Measurements from ENCODE around the gene ASB8. TPM values are rescaled to one million over a fixed set of nuclear protein-coding genes. Genes with fewer than 3 reads are reported as not detected.
A peak's percentile ranks its signal among the peaks of the same experiment; 100 is the strongest.

Gene ASB8
- total and polyA plus RNA-seq, 9 of the 15 experiments (the other 6 are each of a cell fraction or from before 2014, with no cell fraction given): 13.3 to 29.0 (median 19.6) TPM

DNA sequence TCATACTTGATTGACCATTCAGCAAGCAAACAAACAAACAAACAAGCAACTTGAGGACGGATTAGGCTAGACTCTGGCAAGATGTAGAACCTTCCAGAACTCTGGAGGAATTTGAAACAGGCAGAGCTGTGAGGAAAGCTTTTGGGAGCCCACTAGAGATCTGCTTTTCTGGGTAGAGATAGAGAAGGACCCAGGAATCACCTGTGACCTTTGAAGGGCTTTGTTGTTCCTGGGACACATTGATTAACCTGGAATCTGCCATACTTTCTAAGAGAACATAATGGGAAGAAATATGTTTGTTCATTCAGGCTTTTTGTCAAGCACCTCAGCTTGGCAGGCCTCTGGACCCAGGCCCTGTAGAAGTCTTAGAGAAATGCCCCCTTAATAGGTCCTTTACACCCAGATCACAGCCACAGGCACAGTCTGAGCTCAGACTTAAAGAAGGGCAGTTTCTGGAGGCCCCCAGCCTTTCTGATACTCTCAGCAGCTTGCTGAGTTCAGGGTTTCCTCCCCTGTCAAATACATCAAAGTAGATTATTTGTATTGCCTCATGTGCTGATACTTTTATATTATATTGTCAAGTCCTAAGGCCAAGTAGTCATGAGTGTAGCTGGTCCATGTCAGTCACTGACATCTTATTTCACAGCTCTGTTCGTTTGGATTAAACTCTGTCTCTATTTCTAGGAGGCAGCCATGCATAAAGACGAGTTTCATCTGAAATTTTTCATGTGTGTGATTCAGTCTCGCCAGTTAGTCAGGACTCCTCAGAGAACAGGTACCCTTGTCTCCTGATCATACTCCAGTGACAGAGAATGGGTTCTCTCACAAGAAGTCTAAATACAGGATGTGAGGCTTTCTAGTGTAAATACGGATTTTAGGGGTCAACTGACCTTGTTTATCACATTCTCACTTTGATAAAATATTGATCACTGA lies 50.4 kb downstream of the ASB8 start:
- POLR2A ChIA-PET: interaction anchor here (0.7 to 3.9 kb wide), 5 partner anchors 9 to 265 kb away, joined by 3 to 24 read pairs (median 5); partner anchors contain the start of gene PFKM

More for the DNA sequence above, 50.4 kb downstream of the ASB8 start:
- Histone ChIP-seq H3K4me3 (peak overlapping the region; percentile 86), H2AFZ (ENCODE audit: low read depth, low read length) (peak overlapping the region; percentile 96), H3K4me1 (replicated peaks in 1 of 2; ENCODE audit: control insufficient read depth in 2 of 2, insufficient read depth in 2 of 2, low read length in 2 of 2) (peaks cover 3 to 7% of the 10 kb centered on the region in 2 experiments; a peak in 3 of 5 replicates), H3K36me3 (ENCODE audit: control insufficient read depth, insufficient read depth, low read length) (no peaks in the 10 kb centered on the region), H3K9me3 (replicated peaks; ENCODE audit: control insufficient read depth, insufficient read depth, low read depth, low read length) (no peaks in the 10 kb centered on the region), H3K27me3 (ENCODE audit: control insufficient read depth in 2 of 2, insufficient read depth in 2 of 2, low read length in 2 of 2) (no peaks in the 10 kb centered on the region), H3K27ac (ENCODE audit: extremely low read depth, low read depth, low read length) (peak overlapping the region; percentile 96), H3K9ac (ENCODE audit: insufficient read depth in 1 of 2, low read depth in 2 of 2, low read length in 2 of 2) (peak overlapping the region; percentile 93 to 98; a peak in 3 of 4 replicates), H3K9me1 (ENCODE audit: control insufficient read depth, insufficient read depth, low read length) (no peaks in the 10 kb centered on the region), H3K79me2 (ENCODE audit: control insufficient read depth, insufficient read depth, low read length) (peaks cover 39% of the 10 kb centered on the region), H3K4me2 (ENCODE audit: insufficient read depth, low read length) (peak overlapping the region; percentile 96), H4K20me1 (replicated peaks; ENCODE audit: control insufficient read depth, insufficient read depth, low read length) (no peaks in the 10 kb centered on the region)
- 51% methylated on average over 5 of the region's 5 CpGs for WGBS (ENCODE audit: insufficient coverage, low coverage, missing lambda C conversion rate)
- no TSS peak for BruUV-seq (replicated peaks)
- no peak for FAIRE-seq
- CTCF ChIA-PET (ENCODE audit: low intra/inter-chr PET ratio): no interaction called here
- DNase-seq (ENCODE audit: extremely low read depth in 1 of 4, low spot score in 3 of 4): no peak
- no peak for ATAC-seq
- TF ChIP-seq NR4A1 (CRISPR knock-in tag; IDR thresholded peaks at IDR 0.05): no peak
- no peak for TF ChIP-seq NR4A1 (tag; IDR thresholded peaks at IDR 0.05)
- TF ChIP-seq ZNF583 (CRISPR knock-in tag; IDR thresholded peaks at IDR 0.05): no peak
- TF ChIP-seq CC2D1A (IDR thresholded peaks at IDR 0.05): no peak
- no peak for TF ChIP-seq BMI1 (IDR thresholded peaks at IDR 0.05; ENCODE audit: low read length)
- no peak for TF ChIP-seq ZBTB8A (IDR thresholded peaks at IDR 0.05; ENCODE audit: partially characterized antibody)
- intact Hi-C loops (cut with micrococcal nuclease) (loop anchor here (1.0 kb wide), 1 partner anchor 50 kb away; the partner anchor contains the start of gene ASB8), in situ Hi-C loops (cut with MboI) (no loop called here)
